Amygdala (tissue), 56 donors: ENCODE results near the gene CNTN4.

Experiments used
- DNase-seq, 56 donors: peaks; one replicate each; lab custom pipeline; 2025; lab: John Stamatoyannopoulos, UW

Gene CNTN4

DNA sequence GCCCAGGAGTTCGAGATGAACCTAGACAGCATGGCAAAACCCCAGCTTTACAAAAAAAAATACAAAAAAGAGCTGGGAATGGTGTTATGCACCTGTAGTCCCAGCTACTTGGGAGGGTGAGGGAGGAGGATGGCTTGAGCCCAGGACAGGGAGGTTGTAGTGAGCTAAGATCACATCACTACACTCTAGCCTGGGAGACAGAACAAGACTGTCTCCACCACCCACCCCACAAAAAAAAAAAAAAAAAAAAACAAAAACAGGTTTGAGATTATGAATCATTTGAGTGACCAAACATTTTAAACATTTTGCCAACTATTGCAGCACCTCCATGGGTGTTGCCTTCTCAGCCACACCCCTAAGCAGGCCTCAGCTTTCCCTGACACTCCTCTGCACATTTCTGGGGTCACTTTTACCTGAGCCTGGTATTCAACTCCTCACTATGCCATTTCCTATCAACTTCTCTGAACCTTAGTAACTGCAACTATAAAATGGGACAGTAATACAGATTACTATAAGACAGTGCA lies 969.8 kb downstream of the CNTN4 start:
- DNase-seq: no peak

DNA sequence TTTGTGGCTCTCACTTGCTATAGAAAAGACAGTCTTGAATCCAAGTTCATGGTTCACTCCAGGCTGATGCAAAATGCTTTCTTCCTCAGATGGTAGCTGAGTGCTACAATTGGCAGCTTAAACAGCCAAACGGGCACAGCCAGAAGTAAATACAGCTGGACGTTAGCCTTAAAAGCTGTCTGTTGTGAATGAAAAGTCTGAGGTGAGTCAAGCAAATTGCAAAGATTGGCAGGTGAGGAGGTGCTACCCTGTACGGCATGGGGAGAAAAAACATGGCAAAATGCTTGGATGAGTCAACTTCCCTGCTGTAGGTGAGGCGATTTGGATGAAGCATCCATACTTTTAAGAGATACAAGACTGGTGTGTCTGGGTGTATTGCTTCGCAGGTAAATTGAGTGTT lies 971.1 kb downstream of the CNTN4 start:
- no peak for DNase-seq

DNA sequence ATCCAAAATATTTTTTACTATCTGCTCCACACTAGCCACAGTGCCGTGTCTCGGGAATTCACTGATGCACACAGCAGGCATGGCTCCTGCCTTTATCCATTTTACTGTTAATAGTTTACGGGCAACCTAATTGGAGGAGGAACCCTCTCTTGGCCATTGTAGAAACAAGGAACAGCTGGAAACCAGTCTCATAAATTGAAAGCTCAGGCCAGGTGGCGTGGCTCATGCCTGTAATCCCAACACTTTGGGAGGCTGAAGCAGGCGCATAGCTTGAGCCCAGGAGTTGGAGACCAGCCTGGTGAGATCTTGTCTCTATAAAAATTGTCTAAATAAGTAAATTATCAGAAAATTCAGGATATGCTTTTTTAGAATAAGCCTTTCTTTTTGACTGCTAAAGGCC lies 972.5 kb downstream of the CNTN4 start:
- DNase-seq: no peak

DNA sequence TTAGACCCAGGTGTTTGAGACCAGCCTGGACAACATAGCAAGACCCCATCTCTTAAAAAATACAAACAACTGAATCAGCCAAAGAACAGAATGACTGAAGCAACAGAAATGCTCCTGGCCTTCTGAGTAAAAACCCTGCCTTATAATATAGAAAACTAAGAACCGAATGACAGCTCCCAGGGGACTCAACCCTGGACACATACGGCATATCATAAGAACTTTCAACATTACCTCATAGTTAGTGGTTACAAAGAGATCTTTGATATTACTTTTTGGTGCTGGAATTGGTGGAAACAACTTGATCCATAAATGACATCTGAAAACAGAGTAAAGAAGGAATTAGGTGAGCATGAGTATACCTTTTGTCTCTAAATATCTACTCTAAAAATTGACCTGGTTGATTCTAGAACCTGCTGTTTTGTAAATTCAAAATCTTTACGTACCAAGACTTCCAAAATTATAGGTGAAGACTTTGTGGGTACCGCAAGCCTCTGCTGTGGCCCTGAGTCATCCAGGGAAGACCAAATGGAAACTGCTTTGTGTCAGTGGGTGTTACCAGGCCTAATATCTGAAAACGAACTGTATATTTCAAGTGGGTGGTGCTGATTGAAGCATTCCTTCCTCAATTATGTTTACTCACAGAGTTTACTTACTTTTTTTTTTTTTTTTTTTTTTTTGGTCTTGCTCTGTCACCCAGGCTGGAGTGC lies 976.0 kb downstream of the CNTN4 start:
- no peak for DNase-seq

- no peak for DNase-seq
These were observed 981.6 kb downstream of the CNTN4 start for GRCh38 chr3:3080309-3080708.

DNA sequence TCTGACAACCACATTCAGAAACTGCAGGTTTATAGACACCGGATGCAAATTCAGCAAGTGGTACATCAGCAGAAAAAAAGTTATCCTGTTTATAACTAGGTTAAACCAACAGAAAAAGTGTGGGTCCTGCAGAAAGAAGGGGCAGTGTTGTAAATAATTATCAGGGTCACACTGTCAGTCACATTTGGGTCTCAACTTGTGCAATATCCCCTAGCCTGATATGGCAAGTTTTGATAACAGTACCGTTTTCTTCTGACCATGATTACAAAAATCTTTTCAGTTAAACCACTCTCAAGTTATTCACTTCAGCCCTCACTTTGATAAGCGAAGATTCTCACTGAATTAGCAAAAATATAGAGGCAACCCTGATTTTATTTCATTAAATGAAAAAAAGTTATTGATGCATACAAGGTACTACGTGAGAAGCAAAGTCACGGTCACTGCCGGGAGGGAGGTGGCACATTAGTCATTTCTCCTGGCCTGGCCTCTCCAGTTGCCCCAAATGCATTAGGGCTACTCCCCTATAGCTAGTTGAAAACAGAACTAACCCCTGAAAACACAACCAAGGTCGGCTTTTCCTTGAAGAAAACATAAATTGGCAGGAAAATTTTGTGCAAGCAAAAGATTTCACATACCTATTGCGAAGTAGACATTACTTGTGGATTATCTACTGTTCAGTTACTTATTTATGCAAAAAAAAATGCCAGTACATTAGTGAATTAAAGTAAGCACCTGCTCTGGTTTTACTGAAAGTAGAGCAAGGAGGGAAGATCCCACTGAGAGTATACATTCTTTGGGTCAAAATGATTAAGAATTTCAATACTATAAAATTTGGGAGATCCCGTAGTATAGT lies 982.9 kb downstream of the CNTN4 start:
- DNase-seq: no peak

- DNase-seq: no peak
These were observed 983.7 kb downstream of the CNTN4 start for GRCh38 chr3:3082234-3082924.

- DNase-seq: no peak
These were observed 986.2 kb downstream of the CNTN4 start for GRCh38 chr3:3084890-3085289.

DNA sequence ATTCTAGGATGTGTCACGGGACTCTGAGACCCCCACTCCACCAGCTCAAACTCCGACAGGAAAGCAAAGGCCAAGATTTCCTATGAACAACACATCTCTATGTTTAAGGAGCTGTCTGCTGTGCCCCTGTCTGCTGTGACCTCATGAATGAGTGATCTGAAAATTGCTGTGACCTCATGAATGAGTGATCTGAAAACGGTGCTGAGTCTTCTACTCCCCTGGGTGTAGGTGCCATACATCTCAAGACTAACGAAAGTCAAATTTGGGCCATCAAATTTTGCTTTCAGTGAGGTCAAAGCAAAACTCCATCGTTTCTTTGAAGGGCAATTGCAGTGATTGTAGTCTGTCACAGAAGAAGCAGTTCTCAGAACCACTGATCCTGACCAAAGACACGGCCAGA lies 987.1 kb downstream of the CNTN4 start:
- no peak for DNase-seq

GRCh38 chr3:3086239-3086638 lies 987.6 kb downstream of the CNTN4 start:
- DNase-seq: no peak

DNA sequence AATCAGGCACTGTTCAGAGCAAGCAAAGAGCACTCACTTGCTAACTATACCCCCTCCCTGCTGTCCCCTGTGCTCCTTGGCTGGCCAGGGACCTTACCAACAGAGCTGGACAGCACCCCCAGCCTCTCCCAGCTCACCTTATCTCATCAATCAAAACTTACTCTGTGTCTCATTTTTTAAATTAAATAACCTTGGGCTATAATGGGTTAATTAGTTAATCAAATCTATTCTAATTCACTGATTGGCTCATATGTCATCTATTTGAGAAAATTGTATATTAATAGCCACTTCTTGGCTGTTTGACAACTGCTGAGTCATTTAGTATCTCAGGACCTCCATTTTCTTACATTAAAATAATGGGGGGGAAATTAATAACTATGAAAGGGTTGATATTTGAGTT lies 988.6 kb downstream of the CNTN4 start:
- DNase-seq: no peak

DNA sequence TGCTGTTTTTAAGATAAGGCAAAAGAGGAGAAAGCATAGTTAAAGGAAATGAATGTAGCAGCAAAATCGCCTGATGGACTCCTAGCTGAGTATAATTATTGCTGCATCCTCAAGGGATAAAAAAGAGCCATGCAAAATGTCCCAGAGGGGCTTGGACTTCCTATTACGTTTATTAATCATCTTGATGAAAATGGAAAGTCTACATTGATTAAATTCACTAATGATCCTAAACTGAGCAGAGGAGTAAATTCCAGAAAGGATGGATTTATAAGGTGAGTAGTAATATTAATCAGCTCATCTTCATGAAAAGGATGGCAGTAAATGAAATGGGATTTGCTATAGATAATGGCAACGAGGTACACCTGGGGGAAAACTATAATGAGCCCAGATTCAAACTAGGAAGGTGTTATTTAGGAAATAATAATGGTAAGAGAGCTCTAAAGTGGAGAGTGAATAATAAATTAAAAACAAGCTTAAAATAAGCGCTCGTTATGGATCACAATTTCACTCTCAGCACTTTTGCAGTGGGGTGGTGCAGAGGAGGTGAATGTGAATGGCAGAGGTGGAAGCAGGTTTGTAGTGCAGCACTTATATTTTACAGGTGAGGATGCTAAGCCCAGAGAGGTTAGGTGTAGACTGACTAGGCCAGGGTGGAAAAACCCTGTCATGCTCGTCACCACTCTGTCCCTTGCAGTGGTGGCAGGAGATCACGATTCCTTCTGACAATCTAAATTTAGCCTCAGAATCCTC lies 989.2 kb downstream of the CNTN4 start:
- DNase-seq: no peak

DNA sequence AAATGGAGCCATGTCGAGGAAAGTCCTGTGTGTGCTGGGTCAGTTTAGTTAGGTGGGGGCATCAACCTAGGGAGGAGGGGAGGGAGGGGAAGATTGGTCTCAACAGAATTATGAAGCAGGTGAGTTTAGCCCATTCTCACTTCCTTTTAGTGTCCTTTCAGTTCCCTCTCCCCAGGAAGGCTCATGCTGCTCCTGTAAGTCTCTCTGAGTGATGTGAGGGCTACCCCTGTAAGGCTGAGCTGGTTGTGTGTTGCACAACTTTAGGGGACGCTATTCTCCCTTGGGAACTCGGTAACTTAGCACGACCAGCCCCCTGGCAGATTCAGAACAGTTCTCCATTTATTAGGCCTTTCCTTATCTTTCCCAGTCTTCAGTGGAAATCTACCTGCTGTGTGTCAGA lies 990.4 kb downstream of the CNTN4 start:
- DNase-seq: no peak

- DNase-seq: no peak
These were observed 999.3 kb downstream of the CNTN4 start for GRCh38 chr3:3097958-3098357.

GRCh38 chr3:3101660-3102458 lies 1003.2 kb downstream of the CNTN4 start:
- no peak for DNase-seq

DNA sequence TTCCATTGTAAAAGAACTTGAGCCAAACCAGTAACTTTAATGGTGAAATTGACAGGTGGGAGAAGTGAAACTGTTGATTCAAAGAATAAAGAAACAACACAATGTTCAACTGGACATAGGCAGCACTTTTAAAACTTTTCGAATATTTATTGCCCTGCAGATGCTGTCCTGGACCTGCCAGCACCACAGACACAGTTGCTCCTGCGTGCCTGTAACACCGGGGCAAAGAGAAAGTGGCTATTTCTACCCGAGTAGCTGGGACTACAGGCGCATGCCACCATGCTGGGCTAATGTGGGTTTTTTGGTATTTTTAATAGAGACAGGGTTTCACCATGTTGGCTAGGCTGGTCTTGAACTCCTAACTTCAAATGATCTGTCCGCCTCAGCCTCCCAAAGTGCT lies 1004.1 kb downstream of the CNTN4 start:
- DNase-seq: no peak

DNA sequence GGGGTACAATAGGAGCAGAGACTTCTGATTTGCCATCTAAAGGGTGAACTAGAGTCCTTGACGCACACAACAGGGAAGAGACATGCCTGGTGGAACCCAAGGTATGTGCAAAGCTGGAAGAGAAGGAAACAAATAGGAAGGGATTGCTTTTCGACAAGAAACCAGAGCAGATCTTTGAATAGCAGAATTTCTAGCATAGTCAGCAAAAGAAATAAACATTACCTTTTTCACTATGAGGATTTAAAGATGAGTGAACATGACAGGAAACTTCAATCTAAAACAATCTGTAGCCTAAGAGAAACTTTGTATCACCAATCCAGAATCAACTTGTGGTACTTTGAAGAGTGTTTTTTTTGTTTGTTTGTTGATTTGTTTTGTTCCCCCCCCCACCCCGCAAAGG lies 1006.6 kb downstream of the CNTN4 start:
- DNase-seq: no peak

- DNase-seq: no peak
These were observed 1007.1 kb downstream of the CNTN4 start for GRCh38 chr3:3105815-3106214.

DNA sequence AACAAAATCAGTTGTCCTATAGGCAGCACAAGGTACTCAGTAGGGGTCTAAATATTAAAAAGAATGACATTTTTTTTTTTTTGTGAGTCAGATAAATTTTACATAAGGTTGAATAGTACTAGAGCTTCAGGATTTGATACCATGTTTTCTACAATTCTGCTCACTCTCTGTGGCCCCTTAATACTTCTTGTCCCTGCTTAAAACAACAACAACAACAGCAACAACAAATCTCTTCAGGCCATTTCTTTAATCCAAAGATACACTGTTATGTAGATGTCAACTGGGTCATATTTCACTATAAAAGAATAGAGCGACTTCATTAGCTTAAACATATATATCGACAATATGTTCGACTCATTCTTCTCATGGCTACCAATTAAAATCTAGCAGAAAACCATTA lies 1008.5 kb downstream of the CNTN4 start:
- no peak for DNase-seq
